ENCODE data around the gene PTHLH. TPM values are rescaled to one million over a fixed set of nuclear protein-coding genes. Genes with fewer than 3 reads are reported as not detected.

Gene PTHLH
- total RNA-seq, 1 experiment from 2014 or later = 0.35 TPM

DNA sequence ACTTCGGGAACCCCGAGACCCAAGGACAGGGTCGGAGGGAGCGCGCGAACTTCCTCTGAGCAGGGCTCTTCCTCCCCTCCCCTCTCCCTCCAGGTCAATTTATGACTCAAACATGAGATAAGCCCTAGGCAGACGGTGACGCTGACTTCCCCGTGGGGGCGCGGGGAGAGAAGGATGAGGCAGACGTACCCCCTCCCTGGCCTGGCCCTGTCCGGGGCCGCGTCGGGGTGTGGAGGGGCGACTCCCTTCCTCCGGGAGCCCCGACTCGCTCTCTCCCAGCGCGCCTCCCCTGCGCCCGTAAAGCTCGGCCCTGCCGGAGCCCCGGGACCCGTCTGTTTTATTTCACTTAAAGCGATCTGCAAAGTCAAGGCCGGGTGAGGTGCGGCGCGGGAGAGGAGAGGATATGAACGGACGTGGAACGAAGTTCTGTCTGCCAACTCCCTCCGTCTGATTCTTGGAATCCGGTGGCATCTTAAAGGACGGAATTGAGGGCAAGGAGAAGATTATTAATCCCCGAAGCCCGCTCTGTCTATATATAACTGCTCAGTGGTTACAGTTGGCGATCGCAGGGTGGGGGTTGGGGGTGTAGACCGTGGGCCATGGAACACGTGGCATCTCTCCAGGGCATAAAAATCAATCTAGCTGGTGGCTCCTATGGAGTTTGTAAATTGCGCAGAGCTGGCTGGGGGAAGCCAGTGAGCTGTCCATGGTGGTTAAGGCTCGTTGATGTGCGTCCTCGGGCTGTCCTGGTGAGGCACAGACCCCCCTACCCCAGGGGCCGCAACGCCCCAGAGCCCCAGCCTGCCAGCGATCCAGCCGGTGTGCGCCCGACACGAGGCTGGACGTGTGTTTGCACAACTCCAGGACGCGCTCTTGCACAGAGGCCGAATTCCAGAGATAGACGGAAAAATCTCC is 2.9 kb upstream of the PTHLH start:
- H3K14ac ChIP-seq (ENCODE audit: insufficient read depth, low read length) = no peak overlapping the region
- H4K91ac ChIP-seq (ENCODE audit: insufficient read length, low read depth, low read length) = no peak overlapping the region
- no peak overlapping the region for H3K9ac ChIP-seq (ENCODE audit: extremely low read depth, insufficient read length, low read length)
- H4K8ac ChIP-seq (replicated peaks; ENCODE audit: insufficient read length, low read depth, low read length) = no peak overlapping the region
- no peak overlapping the region for H2AFZ ChIP-seq (ENCODE audit: low read length)
- no peak overlapping the region for H2BK5ac ChIP-seq (ENCODE audit: insufficient read length, low read length)
- TF ChIP-seq, protein P1, sequence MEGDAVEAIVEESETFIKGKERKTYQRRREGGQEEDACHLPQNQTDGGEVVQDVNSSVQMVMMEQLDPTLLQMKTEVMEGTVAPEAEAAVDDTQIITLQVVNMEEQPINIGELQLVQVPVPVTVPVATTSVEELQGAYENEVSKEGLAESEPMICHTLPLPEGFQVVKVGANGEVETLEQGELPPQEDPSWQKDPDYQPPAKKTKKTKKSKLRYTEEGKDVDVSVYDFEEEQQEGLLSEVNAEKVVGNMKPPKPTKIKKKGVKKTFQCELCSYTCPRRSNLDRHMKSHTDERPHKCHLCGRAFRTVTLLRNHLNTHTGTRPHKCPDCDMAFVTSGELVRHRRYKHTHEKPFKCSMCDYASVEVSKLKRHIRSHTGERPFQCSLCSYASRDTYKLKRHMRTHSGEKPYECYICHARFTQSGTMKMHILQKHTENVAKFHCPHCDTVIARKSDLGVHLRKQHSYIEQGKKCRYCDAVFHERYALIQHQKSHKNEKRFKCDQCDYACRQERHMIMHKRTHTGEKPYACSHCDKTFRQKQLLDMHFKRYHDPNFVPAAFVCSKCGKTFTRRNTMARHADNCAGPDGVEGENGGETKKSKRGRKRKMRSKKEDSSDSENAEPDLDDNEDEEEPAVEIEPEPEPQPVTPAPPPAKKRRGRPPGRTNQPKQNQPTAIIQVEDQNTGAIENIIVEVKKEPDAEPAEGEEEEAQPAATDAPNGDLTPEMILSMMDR (conservative IDR thresholded peaks at IDR 0.05) = no peak
- H2BK20ac ChIP-seq (ENCODE audit: low read depth, low read length, poor library complexity, severe bottlenecking) = no peak overlapping the region
- H3K79me2 ChIP-seq (ENCODE audit: insufficient read depth, low read length) = no peaks in the 10 kb centered on the region
- H3K36me3 Mint-ChIP-seq (ENCODE audit: insufficient read depth in 1 of 3, low read depth in 3 of 3) = no peaks in the 10 kb centered on the region; a peak in 2 of 7 replicates
- DNase-seq = peak; percentile 81
- H2BK15ac ChIP-seq (ENCODE audit: low read depth, low read length) = no peak overlapping the region
- peaks cover 2% of the 10 kb centered on the region for H3K4me1 ChIP-seq (ENCODE audit: insufficient read depth, low read length)
- no peak overlapping the region for H3K4ac ChIP-seq (ENCODE audit: low read depth, low read length)
- WGBS (ENCODE audit: extremely low coverage, insufficient read length, low lambda C conversion rate) = no CpG with 5 or more reads among the region's 61 CpGs
- no peak overlapping the region for H2BK120ac ChIP-seq (ENCODE audit: low read depth, low read length, poor library complexity, severe bottlenecking)
- no peaks in the 10 kb centered on the region for H3K79me1 ChIP-seq (ENCODE audit: insufficient read depth, low read depth, low read length, poor library complexity, severe bottlenecking)
- H4K5ac ChIP-seq (ENCODE audit: insufficient read length, low read depth, low read length) = no peak overlapping the region
- H3K9me3 ChIP-seq (ENCODE audit: control insufficient read depth, low read depth, low read length) = no peaks in the 10 kb centered on the region
- H3K27me3 Mint-ChIP-seq (ENCODE audit: low read depth) = peaks cover 100% of the 10 kb centered on the region
- H3T11ph ChIP-seq (ENCODE audit: low read length) = no peak overlapping the region
- H3K18ac ChIP-seq (ENCODE audit: insufficient read length, low read depth, low read length) = no peak overlapping the region
- peak overlapping the region; percentile 70 to 84 for H3K4me3 Mint-ChIP-seq
- H3K27ac ChIP-seq (ENCODE audit: insufficient read length, low read depth, low read length) = no peak overlapping the region
- no peak overlapping the region for H3K56ac ChIP-seq (ENCODE audit: insufficient read length, low read depth, low read length)
- H3K23ac ChIP-seq (ENCODE audit: insufficient read length, low read depth, low read length) = no peak overlapping the region
- H3K4me2 ChIP-seq (ENCODE audit: insufficient read depth, insufficient read length, low read length) = peak overlapping the region; percentile 63
- peaks cover 23% of the 10 kb centered on the region for H3K23me2 ChIP-seq (ENCODE audit: insufficient read length, low read depth, low read length, poor library complexity, severe bottlenecking)
- H3K27me3 ChIP-seq (ENCODE audit: insufficient read depth, low read length) = peaks cover 52% of the 10 kb centered on the region
- peaks cover 44 to 56% of the 10 kb centered on the region in 2 experiments for H3K4me1 Mint-ChIP-seq
- no peak overlapping the region for H3K27ac Mint-ChIP-seq
- no peak overlapping the region for H2BK12ac ChIP-seq (ENCODE audit: insufficient read length, low read depth, low read length)
- H2AK5ac ChIP-seq (ENCODE audit: insufficient read length, low read length) = no peak overlapping the region
- H3K9me3 Mint-ChIP-seq = no peaks in the 10 kb centered on the region
- no peaks in the 10 kb centered on the region for H4K20me1 ChIP-seq (ENCODE audit: control insufficient read depth, insufficient read depth, insufficient read length)

All from H9 (cell line).